ENCODE data around the gene PAGR1. TPM values are rescaled to one million over a fixed set of nuclear protein-coding genes. Genes with fewer than 3 reads are reported as not detected.

The PAGR1 gene
- total RNA-seq (2022; extraction: Qiagen RNA extraction; ENCODE audit: low read depth), result 36.8 to 51.9 TPM (median 45.4 TPM) in 5 replicates

GRCh38 chr16:29815793-29816693, at the start of gene PAGR1:
Gene PAGR1 (plus strand): TSS chr16:29816152. CDS start chr16:29816526, 374 bp downstream.

DNA sequence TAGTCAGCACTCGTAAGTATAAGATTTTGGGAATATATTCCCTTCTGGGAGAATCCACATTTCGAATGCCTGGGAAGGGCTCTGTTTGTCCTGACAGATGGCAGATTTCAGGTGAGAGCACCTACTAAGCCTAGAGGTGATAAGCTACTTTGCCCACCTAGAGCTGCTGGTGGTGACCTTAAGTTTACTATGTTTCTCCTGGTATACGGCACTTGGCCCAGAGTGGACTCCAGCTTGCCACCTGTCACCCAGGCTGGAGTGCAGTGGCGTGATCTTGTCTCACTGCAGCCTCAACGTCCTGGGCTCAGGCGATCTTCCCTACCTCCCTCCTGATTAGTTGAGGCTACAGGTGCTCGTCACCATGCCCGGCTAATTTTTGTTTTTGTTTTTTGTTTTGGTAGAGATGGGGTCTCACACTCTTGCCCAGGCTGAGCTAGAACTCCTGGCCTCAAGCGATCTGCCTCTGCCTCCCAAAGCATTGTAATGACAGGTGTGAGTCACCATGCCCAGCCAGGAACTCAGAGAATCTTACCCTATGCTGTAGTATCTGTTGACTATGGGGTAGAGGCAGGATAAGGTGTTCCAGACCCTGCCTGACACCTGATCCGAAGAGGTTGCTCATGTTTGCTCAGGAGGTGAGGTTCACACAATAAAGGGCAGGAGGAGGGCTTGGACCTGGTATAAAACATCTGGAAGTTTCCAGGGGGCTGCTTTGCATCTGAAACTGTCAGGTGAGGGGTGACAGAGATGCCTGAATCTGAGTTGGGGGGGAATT, 38.2 kb upstream of the PAGR1 start, which contains the start of gene ZG16:
Gene ZG16, plus strand, starts transcription at position 681 of the 775 bp plus-strand sequence. CDS start 1,011 bp downstream, outside the sequence.

GRCh38 chr16:29790183-29790948, 25.6 kb upstream of the PAGR1 start, which contains the start of gene KIF22:
Gene KIF22 (plus strand): TSS chr16:29790751. CDS start chr16:29790760, 9 bp downstream.

DNA sequence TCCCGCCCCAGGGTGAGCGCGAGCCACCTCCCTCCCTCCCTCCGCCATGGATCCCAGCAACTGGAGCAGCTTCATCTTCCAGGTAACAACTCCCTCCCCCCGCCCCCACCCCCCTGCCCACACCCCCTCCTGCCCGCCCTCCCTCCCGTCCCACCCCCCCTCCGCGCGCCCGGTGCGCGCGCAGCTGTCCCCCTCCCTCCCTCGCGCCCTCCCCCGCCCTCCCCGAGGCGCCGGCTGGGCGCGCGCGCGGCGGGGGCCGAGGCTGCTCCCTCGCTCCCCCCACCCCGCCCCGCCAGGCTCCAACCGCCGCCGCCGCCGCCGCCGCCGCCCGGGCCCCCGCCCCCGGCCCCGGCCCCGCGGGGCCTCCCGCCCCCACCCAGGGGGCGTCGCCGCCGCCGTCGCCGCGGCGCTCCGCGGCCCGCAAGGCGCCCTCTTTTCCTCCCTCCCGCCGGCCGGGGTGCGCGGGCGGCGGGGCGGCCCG, 9.8 kb upstream of the PAGR1 start, which contains the start of gene MAZ:
Gene MAZ, plus strand, starts transcription at position 431 of the 481 bp plus-strand sequence. CDS start 173 bp downstream, outside the sequence.

GRCh38 chr16:29811896-29812665, 3.9 kb upstream of the PAGR1 start, which contains the start of gene PRRT2:
Gene PRRT2 (plus strand): TSS chr16:29812193. CDS start chr16:29813055, 862 bp downstream.

DNA sequence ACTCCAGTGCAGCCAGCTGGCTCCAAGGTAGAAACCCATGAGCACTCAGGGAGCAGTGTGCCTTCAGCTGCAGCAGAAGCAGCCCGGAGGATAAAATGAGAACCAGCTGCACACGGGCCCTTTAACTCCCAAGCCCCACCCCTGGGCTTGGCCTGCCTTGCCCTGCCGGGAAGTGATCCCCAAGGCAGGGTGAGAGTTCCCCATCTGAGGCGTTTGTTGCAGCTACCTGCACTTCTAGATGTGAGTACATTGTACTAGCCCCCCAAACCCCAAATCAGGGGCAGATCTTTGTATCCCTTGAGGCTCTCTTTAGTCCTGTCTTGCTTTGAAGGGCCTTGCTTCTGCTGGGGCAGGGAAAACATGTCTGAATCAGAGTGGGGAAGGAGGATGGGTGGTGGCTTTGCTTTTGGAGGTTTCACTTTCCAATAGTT, 4.3 kb downstream of the PAGR1 start, which contains the start of gene MVP:
Gene MVP, plus strand, starts transcription at position 192 of the 431 bp plus-strand sequence. CDS start 10,088 bp downstream, outside the sequence.

GRCh38 chr16:29862884-29863668, 47.1 kb downstream of the PAGR1 start, which contains the start of gene CDIPT:
Gene CDIPT (minus strand): TSS chr16:29863226. CDS start chr16:29862857, 369 bp downstream.

Other genes starting within 250 kb of the PAGR1 start
- gene SPN, start 152.9 kb upstream of the PAGR1 start, total RNA-seq (2022; extraction: Qiagen RNA extraction; ENCODE audit: low read depth), result 0.03 TPM in 2 of 5 replicates, not detected in the others
- gene QPRT, start 137.0 kb upstream of the PAGR1 start, total RNA-seq (2022; extraction: Qiagen RNA extraction; ENCODE audit: low read depth), result 0.59 to 1.4 TPM (median 0.83 TPM) in 5 replicates
- not detected in 5 replicates for gene C16orf54, start 70.2 kb upstream of the PAGR1 start, total RNA-seq (2022; extraction: Qiagen RNA extraction; ENCODE audit: low read depth)
- not detected in 5 replicates for gene ZG16, start 37.9 kb upstream of the PAGR1 start, total RNA-seq (2022; extraction: Qiagen RNA extraction; ENCODE audit: low read depth)
- 87.1 to 102 TPM (median 95.2 TPM) in 5 replicates for gene KIF22, start 25.4 kb upstream of the PAGR1 start, total RNA-seq (2022; extraction: Qiagen RNA extraction; ENCODE audit: low read depth)
- 180 to 210 TPM (median 192 TPM) in 5 replicates for gene MAZ, start 9.6 kb upstream of the PAGR1 start, total RNA-seq (2022; extraction: Qiagen RNA extraction; ENCODE audit: low read depth)
- gene PRRT2, start 4.0 kb upstream of the PAGR1 start, total RNA-seq (2022; extraction: Qiagen RNA extraction; ENCODE audit: low read depth), result 0.30 to 0.43 TPM (median 0.34 TPM) in 5 replicates
- gene MVP, start 4.3 kb downstream of the PAGR1 start, total RNA-seq (2022; extraction: Qiagen RNA extraction; ENCODE audit: low read depth), result 116 to 134 TPM (median 120 TPM) in 5 replicates
- 73.6 to 101 TPM (median 98.3 TPM) in 5 replicates for gene CDIPT, start 47.1 kb downstream of the PAGR1 start, total RNA-seq (2022; extraction: Qiagen RNA extraction; ENCODE audit: low read depth)
- gene SEZ6L2, start 83.4 kb downstream of the PAGR1 start, total RNA-seq (2022; extraction: Qiagen RNA extraction; ENCODE audit: low read depth), result 20.8 to 24.4 TPM (median 21.7 TPM) in 5 replicates
- 23.0 to 29.4 TPM (median 26.9 TPM) in 5 replicates for gene ASPHD1, start 84.3 kb downstream of the PAGR1 start, total RNA-seq (2022; extraction: Qiagen RNA extraction; ENCODE audit: low read depth)
- gene KCTD13, start 110.1 kb downstream of the PAGR1 start, total RNA-seq (2022; extraction: Qiagen RNA extraction; ENCODE audit: low read depth), result 15.4 to 21.6 TPM (median 19.2 TPM) in 5 replicates
- gene TMEM219, start 145.9 kb downstream of the PAGR1 start, total RNA-seq (2022; extraction: Qiagen RNA extraction; ENCODE audit: low read depth), result 91.6 to 102 TPM (median 95.7 TPM) in 5 replicates
- 31.2 to 38.4 TPM (median 34.6 TPM) in 5 replicates for gene TAOK2, start 157.7 kb downstream of the PAGR1 start, total RNA-seq (2022; extraction: Qiagen RNA extraction; ENCODE audit: low read depth)
- gene HIRIP3, start 179.5 kb downstream of the PAGR1 start, total RNA-seq (2022; extraction: Qiagen RNA extraction; ENCODE audit: low read depth), result 13.2 to 17.1 TPM (median 14.0 TPM) in 5 replicates
- gene INO80E, start 180.1 kb downstream of the PAGR1 start, total RNA-seq (2022; extraction: Qiagen RNA extraction; ENCODE audit: low read depth), result 99.8 to 115 TPM (median 105 TPM) in 5 replicates
- 1.5 to 3.0 TPM (median 2.6 TPM) in 5 replicates for gene DOC2A, start 194.9 kb downstream of the PAGR1 start, total RNA-seq (2022; extraction: Qiagen RNA extraction; ENCODE audit: low read depth)
- gene C16orf92, start 207.0 kb downstream of the PAGR1 start, total RNA-seq (2022; extraction: Qiagen RNA extraction; ENCODE audit: low read depth), result not detected in 5 replicates
- gene TLCD3B, start 215.1 kb downstream of the PAGR1 start, total RNA-seq (2022; extraction: Qiagen RNA extraction; ENCODE audit: low read depth), result 0.31 to 0.68 TPM (median 0.43 TPM) in 5 replicates
- gene ALDOA, start 249.6 kb downstream of the PAGR1 start, total RNA-seq (2022; extraction: Qiagen RNA extraction; ENCODE audit: low read depth), result 1,690 to 2,030 TPM (median 1,847 TPM) in 5 replicates